Natural killer cell (primary cell): ENCODE results near the gene CHRNA7. TPM values are rescaled to one million over a fixed set of nuclear protein-coding genes. Genes with fewer than 3 reads are reported as not detected.
A peak's percentile ranks its signal among the peaks of the same experiment; 100 is the strongest.

Experiments used
- ATAC-seq, 3 donors: fragments of 150-1000 bp in 2 of 3; fragments of 200-7000 bp in 1 of 3; cut with Tn5 transposase; 1 replicate in 1 of 3; 2 replicates in 2 of 3; pipeline ENCODE4 v1.10.0; 2021; ENCODE audit warnings: mild to moderate bottlenecking in 2 of 3, moderate library complexity in 2 of 3
- DNase-seq, 2 donors: peaks; one replicate each; pipeline versions ENCODE4 v3.0.0 to v3.0.0-alpha.2; 2013 to 2021; ENCODE audit warnings: mixed read lengths in 1 of 2
- H3K27ac ChIP-seq: one replicate; pipeline ENCODE4 v1.5.1; 2013; ENCODE audit warnings: mild to moderate bottlenecking, low read length
- H3K27me3 ChIP-seq: one replicate; pipeline ENCODE4 v1.6.1; 2013; ENCODE audit warnings: low read length; ENCODE audit not compliant: control insufficient read depth, insufficient read depth
- H3K36me3 ChIP-seq: one replicate; pipeline ENCODE4 v1.6.1; 2013; ENCODE audit warnings: low read length; ENCODE audit not compliant: control insufficient read depth, insufficient read depth
- H3K4me1 ChIP-seq: one replicate; pipeline ENCODE4 v1.6.1; 2013; ENCODE audit warnings: low read length; ENCODE audit not compliant: control insufficient read depth, insufficient read depth
- H3K4me3 ChIP-seq: one replicate; pipeline ENCODE4 v1.5.1; 2013; ENCODE audit warnings: low read length
- H3K9me3 ChIP-seq: one replicate; pipeline ENCODE4 v1.6.1; 2013; ENCODE audit warnings: low read length; ENCODE audit not compliant: control insufficient read depth, insufficient read depth
- H3K27ac Mint-ChIP-seq, 2 donors: one replicate each; pipeline ENCODE4 v1.8.0; 2022; ENCODE audit warnings: mild to moderate bottlenecking in 2 of 2, mixed read lengths in 2 of 2, moderate library complexity in 1 of 2
- H3K27me3 Mint-ChIP-seq, 2 donors: one replicate each; pipeline ENCODE4 v1.8.0; 2022; ENCODE audit warnings: low read depth in 2 of 2, mixed read lengths in 2 of 2
- H3K36me3 Mint-ChIP-seq: one replicate; pipeline ENCODE4 v1.8.0; 2022; ENCODE audit warnings: mixed read lengths
- H3K4me1 Mint-ChIP-seq, 2 donors: one replicate each; pipeline ENCODE4 v1.8.0; 2022; ENCODE audit warnings: mixed read lengths in 2 of 2
- H3K4me3 Mint-ChIP-seq: one replicate; pipeline ENCODE4 v1.8.0; 2022; ENCODE audit warnings: mild to moderate bottlenecking, moderate library complexity, mixed read lengths
- H3K9me3 Mint-ChIP-seq, 2 donors: one replicate each; pipeline ENCODE4 v1.8.0; 2022; ENCODE audit warnings: mixed read lengths in 2 of 2
- CTCF ChIP-seq: fragments of 200-600 bp; IDR thresholded peaks from one replicate; pipeline ENCODE4 v1.8.0; 2022; ENCODE audit warnings: antibody characterized with exemption
- WGBS: methylation state at CpG from one replicate; pipeline ENCODE4 v1.1.7; 2013; ENCODE audit warnings: missing lambda C conversion rate; ENCODE audit not compliant: insufficient coverage; 5-methylcytosine and 5-hydroxymethylcytosine counted together
- intact Hi-C: fragments of 100-400 bp; cut with micrococcal nuclease; formaldehyde crosslinking; loops from one replicate; pipeline ENCODE4 v1.14.2; 2022
- total RNA-seq, 4 donors: library from RNA; stranded (reverse); fragments of 120-200 nt in 1 of 4; gene quantifications; one replicate each; pipeline versions ENCODE4 v1.2.3 to v1.2.4, GENCODE V29; 2013 to 2022

Gene CHRNA7
- total RNA-seq, 3 donors from 2014 or later (not counting 1 experiment from before 2014, with no cell fraction given), result 3.1 to 5.4 (median 3.7) TPM

GRCh38 chr15:32104061-32104995 is 74.0 kb downstream of the CHRNA7 start:
- DNase-seq, result no peak
- peaks cover 9 to 10% of the 10 kb centered on the region in 2 donors for H3K4me1 Mint-ChIP-seq

GRCh38 chr15:32105258-32106241 is 75.2 kb downstream of the CHRNA7 start:
- ATAC-seq, result no peak
- H3K9me3 Mint-ChIP-seq, result no peaks in the 10 kb centered on the region
- H3K4me1 ChIP-seq, result peaks cover 5% of the 10 kb centered on the region
- no peak overlapping the region for H3K4me3 Mint-ChIP-seq
- H3K4me3 ChIP-seq, result no peak overlapping the region
- no peak overlapping the region for H3K27ac ChIP-seq
- DNase-seq, result no peak
- H3K27me3 Mint-ChIP-seq, result peaks cover 11 to 28% of the 10 kb centered on the region in 2 donors
- no peaks in the 10 kb centered on the region for H3K36me3 ChIP-seq
- no peaks in the 10 kb centered on the region for H3K27me3 ChIP-seq
- intact Hi-C loops, result no loop called here
- H3K9me3 ChIP-seq, result no peaks in the 10 kb centered on the region
- no peak overlapping the region for H3K27ac Mint-ChIP-seq
- H3K4me1 Mint-ChIP-seq, result peaks cover 9 to 10% of the 10 kb centered on the region in 2 donors
- 67% methylated on average over 11 of the region's 11 CpGs for WGBS
- H3K36me3 Mint-ChIP-seq, result no peaks in the 10 kb centered on the region
- TF ChIP-seq CTCF, result no peak

More at GRCh38 chr15:32104061-32104995, 74.0 kb downstream of the CHRNA7 start:
- H3K36me3 ChIP-seq, result no peaks in the 10 kb centered on the region
- no peak for ATAC-seq
- no peak overlapping the region for H3K27ac Mint-ChIP-seq
- H3K4me1 ChIP-seq, result peaks cover 5% of the 10 kb centered on the region
- no peaks in the 10 kb centered on the region for H3K9me3 ChIP-seq
- H3K4me3 Mint-ChIP-seq, result no peak overlapping the region
- H3K27me3 ChIP-seq, result no peaks in the 10 kb centered on the region
- H3K36me3 Mint-ChIP-seq, result no peaks in the 10 kb centered on the region
- intact Hi-C loops, result no loop called here
- peaks cover 9 to 28% of the 10 kb centered on the region in 2 donors for H3K27me3 Mint-ChIP-seq
- H3K27ac ChIP-seq, result no peak overlapping the region
- 57% methylated on average over 18 of the region's 18 CpGs for WGBS
- TF ChIP-seq CTCF, result no peak
- H3K4me3 ChIP-seq, result no peak overlapping the region
- H3K9me3 Mint-ChIP-seq, result no peaks in the 10 kb centered on the region

- H3K36me3 ChIP-seq, result no peaks in the 10 kb centered on the region
- WGBS, result 28% methylated on average over 7 of the region's 10 CpGs
- no peaks in the 10 kb centered on the region for H3K27me3 ChIP-seq
- no peak for TF ChIP-seq CTCF
- ATAC-seq, result peak in 2 of 3 donors; percentile 63 to 65
- intact Hi-C loops, result no loop called here
- H3K4me1 ChIP-seq, result peaks cover 5% of the 10 kb centered on the region
- Mint-ChIP-seq H3K9me3 (no peaks in the 10 kb centered on the region), H3K27ac (peak overlapping the region in 1 of 2 donors; percentile 18), H3K4me1 (peaks cover 9 to 10% of the 10 kb centered on the region in 2 donors), H3K4me3 (peak overlapping the region; percentile 52), H3K36me3 (no peaks in the 10 kb centered on the region), H3K27me3 (peaks cover 11 to 28% of the 10 kb centered on the region in 2 donors)
- H3K4me3 ChIP-seq, result no peak overlapping the region
- DNase-seq, result no peak
- H3K27ac ChIP-seq, result no peak overlapping the region
- H3K9me3 ChIP-seq, result no peaks in the 10 kb centered on the region
Measured at GRCh38 chr15:32106401-32107381, 76.4 kb downstream of the CHRNA7 start.
